ENCODE results near the gene TPT1.
"Not testable (repeated sequence)": the region's sequence is repeated elsewhere in the genome, so short reads cannot be mapped to it uniquely, and the experiment has no call there.

Gene TPT1

GRCh38 chr13:45350152-45350551 is 9.2 kb upstream of the TPT1 start:
- H3K4me3 ChIP-seq (ENCODE audit: low read depth in 1 of 2, low read length in 2 of 2) = no peak overlapping the region
- no peak for DNase-seq
- ATAC-seq (ENCODE audit: insufficient read depth, low read depth) = no peak
- H3K4me2 ChIP-seq (ENCODE audit: insufficient read depth, low read length) = no peak overlapping the region
- no peak overlapping the region for H3K27ac ChIP-seq (ENCODE audit: low read length)
- no peaks in the 10 kb centered on the region for H3K79me2 ChIP-seq (ENCODE audit: insufficient read depth, low read length)
- no peaks in the 10 kb centered on the region for H4K20me1 ChIP-seq (ENCODE audit: insufficient read depth, low read length)
- TF ChIP-seq EZH2 (IDR thresholded peaks at IDR 0.05; ENCODE audit: borderline replicate concordance, low read depth, low read length, severe bottlenecking) = no peak
- no peak for TF ChIP-seq CTCF (IDR thresholded peaks at IDR 0.05; ENCODE audit: borderline replicate concordance, extremely low read depth, low read length, poor library complexity, severe bottlenecking)
- peaks cover 16% of the 10 kb centered on the region for H3K36me3 ChIP-seq (ENCODE audit: insufficient read depth, low read length)
- no peaks in the 10 kb centered on the region for H3K27me3 ChIP-seq (ENCODE audit: insufficient read depth, low read length, poor library complexity)
- H3K9me3 ChIP-seq (ENCODE audit: insufficient read depth, low read length, severe bottlenecking) = no peaks in the 10 kb centered on the region
- H3K4me1 ChIP-seq (ENCODE audit: insufficient read depth, low read length) = no peaks in the 10 kb centered on the region
- H2AFZ ChIP-seq (ENCODE audit: low read depth, low read length) = no peak overlapping the region
- no peak overlapping the region for H3K9ac ChIP-seq (ENCODE audit: low read depth, low read length)

GRCh38 chr13:45349438-45349837 is 8.5 kb upstream of the TPT1 start:
- Histone ChIP-seq H2AFZ (ENCODE audit: low read depth, low read length) (no peak overlapping the region), H3K27me3 (ENCODE audit: insufficient read depth, low read length, poor library complexity) (no peaks in the 10 kb centered on the region), H3K4me3 (ENCODE audit: low read depth in 1 of 2, low read length in 2 of 2) (no peak overlapping the region), H3K36me3 (ENCODE audit: insufficient read depth, low read length) (peaks cover 18% of the 10 kb centered on the region), H3K9ac (ENCODE audit: low read depth, low read length) (no peak overlapping the region), H3K9me3 (ENCODE audit: insufficient read depth, low read length, severe bottlenecking) (no peaks in the 10 kb centered on the region), H3K27ac (ENCODE audit: low read length) (no peak overlapping the region), H4K20me1 (ENCODE audit: insufficient read depth, low read length) (no peaks in the 10 kb centered on the region), H3K4me2 (ENCODE audit: insufficient read depth, low read length) (no peak overlapping the region), H3K79me2 (ENCODE audit: insufficient read depth, low read length) (no peaks in the 10 kb centered on the region), H3K4me1 (ENCODE audit: insufficient read depth, low read length) (no peaks in the 10 kb centered on the region)
- ATAC-seq (ENCODE audit: insufficient read depth, low read depth) (no peak), DNase-seq (no peak)
- no peak for TF ChIP-seq CTCF (IDR thresholded peaks at IDR 0.05; ENCODE audit: borderline replicate concordance, extremely low read depth, low read length, poor library complexity, severe bottlenecking)
- no peak for TF ChIP-seq EZH2 (IDR thresholded peaks at IDR 0.05; ENCODE audit: borderline replicate concordance, low read depth, low read length, severe bottlenecking)

GRCh38 chr13:45344064-45344463 is 3.1 kb upstream of the TPT1 start:
- Histone ChIP-seq H3K36me3 (ENCODE audit: insufficient read depth, low read length) (peaks cover 23% of the 10 kb centered on the region), H4K20me1 (ENCODE audit: insufficient read depth, low read length) (peaks cover 16% of the 10 kb centered on the region), H3K4me1 (ENCODE audit: insufficient read depth, low read length) (peaks cover 26% of the 10 kb centered on the region), H3K79me2 (ENCODE audit: insufficient read depth, low read length) (peaks cover 37% of the 10 kb centered on the region)
- not testable (repeated sequence) for H3K4me2 ChIP-seq (ENCODE audit: insufficient read depth, low read length); H3K9me3 ChIP-seq (ENCODE audit: insufficient read depth, low read length, severe bottlenecking); ATAC-seq (ENCODE audit: insufficient read depth, low read depth); H3K27ac ChIP-seq (ENCODE audit: low read length); H2AFZ ChIP-seq (ENCODE audit: low read depth, low read length); H3K9ac ChIP-seq (ENCODE audit: low read depth, low read length); H3K4me3 ChIP-seq (ENCODE audit: low read depth in 1 of 2, low read length in 2 of 2); DNase-seq; H3K27me3 ChIP-seq (ENCODE audit: insufficient read depth, low read length, poor library complexity)

GRCh38 chr13:45343102-45343501 is 2.1 kb upstream of the TPT1 start:
- Histone ChIP-seq H3K79me2 (ENCODE audit: insufficient read depth, low read length) (peaks cover 47% of the 10 kb centered on the region), H3K4me2 (ENCODE audit: insufficient read depth, low read length) (peak overlapping the region; percentile 80; the same call in 1 of the 2 replicates)
- not testable (repeated sequence) for DNase-seq

GRCh38 chr13:45342668-45343067 is 1.7 kb upstream of the TPT1 start:
- H3K9me3 ChIP-seq (ENCODE audit: insufficient read depth, low read length, severe bottlenecking); DNase-seq; H3K27me3 ChIP-seq (ENCODE audit: insufficient read depth, low read length, poor library complexity); H3K9ac ChIP-seq (ENCODE audit: low read depth, low read length); ATAC-seq (ENCODE audit: insufficient read depth, low read depth); H2AFZ ChIP-seq (ENCODE audit: low read depth, low read length); H3K27ac ChIP-seq (ENCODE audit: low read length): not testable (repeated sequence)
- peaks cover 51% of the 10 kb centered on the region for H3K79me2 ChIP-seq (ENCODE audit: insufficient read depth, low read length)
- H4K20me1 ChIP-seq (ENCODE audit: insufficient read depth, low read length) = peaks cover 30% of the 10 kb centered on the region
- H3K4me1 ChIP-seq (ENCODE audit: insufficient read depth, low read length) = peaks cover 40% of the 10 kb centered on the region
- peak overlapping the region in 1 of 2 experiments; percentile 67; a peak in 1 of 4 replicates for H3K4me3 ChIP-seq (ENCODE audit: low read depth in 1 of 2, low read length in 2 of 2)
- H3K4me2 ChIP-seq (ENCODE audit: insufficient read depth, low read length) = peak overlapping the region; percentile 80
- peaks cover 37% of the 10 kb centered on the region for H3K36me3 ChIP-seq (ENCODE audit: insufficient read depth, low read length)

More at GRCh38 chr13:45343102-45343501, 2.1 kb upstream of the TPT1 start:
- H3K4me3 ChIP-seq (ENCODE audit: low read depth in 1 of 2, low read length in 2 of 2); ATAC-seq (ENCODE audit: insufficient read depth, low read depth); H3K9me3 ChIP-seq (ENCODE audit: insufficient read depth, low read length, severe bottlenecking); H3K9ac ChIP-seq (ENCODE audit: low read depth, low read length); H3K27ac ChIP-seq (ENCODE audit: low read length); H3K27me3 ChIP-seq (ENCODE audit: insufficient read depth, low read length, poor library complexity); H2AFZ ChIP-seq (ENCODE audit: low read depth, low read length): not testable (repeated sequence)
- H3K4me1 ChIP-seq (ENCODE audit: insufficient read depth, low read length) = peaks cover 35% of the 10 kb centered on the region
- peaks cover 33% of the 10 kb centered on the region for H3K36me3 ChIP-seq (ENCODE audit: insufficient read depth, low read length)
- peaks cover 26% of the 10 kb centered on the region for H4K20me1 ChIP-seq (ENCODE audit: insufficient read depth, low read length)

Data from DND-41 (cell line).